PC-9 (cell line): ENCODE results near the gene SAMHD1.

Experiments used
- CTCF ChIP-seq: fragments of 200-600 bp; sonication (generic); conservative IDR thresholded peaks from 2 replicates; pipeline ENCODE4 v1.6.1; 2017; ENCODE audit warnings: mixed run types, antibody characterized with exemption, mild to moderate bottlenecking, moderate library complexity
- EZH2 ChIP-seq: fragments of 200-600 bp; sonication (generic); IDR thresholded peaks from 2 replicates; pipeline ENCODE4 v1.8.0; 2017; ENCODE audit warnings: antibody characterized with exemption, low read depth

GRCh38 chr20:36876473-36876833, 75.1 kb downstream of the SAMHD1 start:
- TF ChIP-seq CTCF (no peak), EZH2 (no peak)
